IMR-90 (cell line): ENCODE data around the gene CRY2.

Experiments
- BHLHE40 ChIP-seq: fragments of 150-350 bp; IDR thresholded peaks from 2 replicates; pipeline ENCODE4 v1.6.1; 2016; ENCODE audit warnings: mild to moderate bottlenecking, low read depth, low read length
- CEBPB ChIP-seq: IDR thresholded peaks from 2 replicates; pipeline ENCODE4 v1.6.1; 2012; ENCODE audit warnings: low read depth, low read length, improper control_type of control experiment
- FOS ChIP-seq: fragments of 150-350 bp; IDR thresholded peaks from 2 replicates; pipeline ENCODE4 v1.6.1; 2016; ENCODE audit warnings: low read depth, low read length
- MAFK ChIP-seq: IDR thresholded peaks from 2 replicates; pipeline ENCODE4 v1.6.1; 2012; ENCODE audit warnings: low read depth, low read length, improper control_type of control experiment
- MXI1 ChIP-seq: IDR thresholded peaks from 2 replicates; pipeline ENCODE4 v1.6.1; 2012; ENCODE audit warnings: low read depth, mild to moderate bottlenecking, low read length, moderate library complexity, borderline replicate concordance
- NFE2L2 ChIP-seq: fragments of 150-350 bp; IDR thresholded peaks from 2 replicates; pipeline ENCODE4 v1.6.1; 2016; ENCODE audit warnings: low read depth, mild to moderate bottlenecking, low read length
- POLR2A ChIP-seq: IDR thresholded peaks from 2 replicates; pipeline ENCODE4 v1.6.1; 2012; ENCODE audit warnings: mild to moderate bottlenecking, low read depth, low read length
- RAD21 ChIP-seq: IDR thresholded peaks from 2 replicates; pipeline ENCODE4 v1.6.1; 2012; ENCODE audit warnings: low read length, improper control_type of control experiment
- RFX5 ChIP-seq: IDR thresholded peaks from 2 replicates; pipeline ENCODE4 v1.8.0; 2012; ENCODE audit warnings: low read depth, mild to moderate bottlenecking, low read length, moderate library complexity
- TF ChIP-seq, protein P1 (sequence below): conservative IDR thresholded peaks from 2 replicates; pipeline ENCODE4 v1.5.1; 2012; ENCODE audit warnings: mild to moderate bottlenecking, low read depth, low read length, improper control_type of control experiment
- TF ChIP-seq, protein P2 (sequence below): fragments of 150-350 bp; IDR thresholded peaks from 2 replicates; pipeline ENCODE4 v1.6.1; 2017; ENCODE audit warnings: mild to moderate bottlenecking, antibody characterized with exemption, low read length, low read depth

DNA sequence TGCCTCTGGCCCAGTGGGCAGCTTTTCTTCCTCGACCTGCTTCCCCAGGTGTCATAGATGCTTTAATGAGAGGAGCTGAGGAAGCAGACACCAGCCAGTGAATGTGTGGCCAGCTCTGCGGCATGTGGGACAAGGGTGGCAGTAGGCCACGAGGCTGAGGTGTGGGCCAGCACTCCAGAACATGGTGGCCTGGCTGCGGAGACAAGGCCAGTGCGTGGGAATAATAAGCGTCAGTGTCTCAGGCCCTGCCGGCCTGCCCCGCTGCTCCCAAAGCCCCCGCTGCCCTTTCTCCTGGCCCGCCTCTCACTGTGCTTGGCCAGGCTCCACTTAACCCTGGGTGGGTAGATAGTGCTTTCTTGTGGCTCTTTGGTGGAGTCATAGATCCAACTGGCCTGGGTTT lies 40.3 kb downstream of the CRY2 start:
- TF ChIP-seq, protein P1, sequence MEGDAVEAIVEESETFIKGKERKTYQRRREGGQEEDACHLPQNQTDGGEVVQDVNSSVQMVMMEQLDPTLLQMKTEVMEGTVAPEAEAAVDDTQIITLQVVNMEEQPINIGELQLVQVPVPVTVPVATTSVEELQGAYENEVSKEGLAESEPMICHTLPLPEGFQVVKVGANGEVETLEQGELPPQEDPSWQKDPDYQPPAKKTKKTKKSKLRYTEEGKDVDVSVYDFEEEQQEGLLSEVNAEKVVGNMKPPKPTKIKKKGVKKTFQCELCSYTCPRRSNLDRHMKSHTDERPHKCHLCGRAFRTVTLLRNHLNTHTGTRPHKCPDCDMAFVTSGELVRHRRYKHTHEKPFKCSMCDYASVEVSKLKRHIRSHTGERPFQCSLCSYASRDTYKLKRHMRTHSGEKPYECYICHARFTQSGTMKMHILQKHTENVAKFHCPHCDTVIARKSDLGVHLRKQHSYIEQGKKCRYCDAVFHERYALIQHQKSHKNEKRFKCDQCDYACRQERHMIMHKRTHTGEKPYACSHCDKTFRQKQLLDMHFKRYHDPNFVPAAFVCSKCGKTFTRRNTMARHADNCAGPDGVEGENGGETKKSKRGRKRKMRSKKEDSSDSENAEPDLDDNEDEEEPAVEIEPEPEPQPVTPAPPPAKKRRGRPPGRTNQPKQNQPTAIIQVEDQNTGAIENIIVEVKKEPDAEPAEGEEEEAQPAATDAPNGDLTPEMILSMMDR = no peak
- TF ChIP-seq RFX5 = no peak
- no peak for TF ChIP-seq CEBPB
- TF ChIP-seq NFE2L2 = no peak
- TF ChIP-seq POLR2A = no peak
- TF ChIP-seq MXI1 = no peak
- TF ChIP-seq, protein P2, sequence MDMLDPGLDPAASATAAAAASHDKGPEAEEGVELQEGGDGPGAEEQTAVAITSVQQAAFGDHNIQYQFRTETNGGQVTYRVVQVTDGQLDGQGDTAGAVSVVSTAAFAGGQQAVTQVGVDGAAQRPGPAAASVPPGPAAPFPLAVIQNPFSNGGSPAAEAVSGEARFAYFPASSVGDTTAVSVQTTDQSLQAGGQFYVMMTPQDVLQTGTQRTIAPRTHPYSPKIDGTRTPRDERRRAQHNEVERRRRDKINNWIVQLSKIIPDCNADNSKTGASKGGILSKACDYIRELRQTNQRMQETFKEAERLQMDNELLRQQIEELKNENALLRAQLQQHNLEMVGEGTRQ = no peak
- no peak for TF ChIP-seq BHLHE40
- TF ChIP-seq RAD21 = no peak
- TF ChIP-seq FOS = no peak
- no peak for TF ChIP-seq MAFK
